Measurements from ENCODE around the gene GBX2. TPM values are rescaled to one million over a fixed set of nuclear protein-coding genes. Genes with fewer than 3 reads are reported as not detected.

GBX2 gene
- total RNA-seq, 1 experiment from 2014 or later, result 24.4 TPM

Other genes starting within 250 kb of the GBX2 start
- gene ASB18, start 96.0 kb upstream of the GBX2 start, total RNA-seq (2014; rRNA removed; shearing (Covaris generic)), result not detected in 2 replicates